OCI-LY7 (cell line): Measurements from ENCODE around the gene ARTN.

ENCODE experiments used
- CTCF ChIP-seq: fragments of 200-600 bp; sonication (generic); conservative IDR thresholded peaks from 2 replicates; pipeline ENCODE4 v1.5.1; 2014; ENCODE audit warnings: mild to moderate bottlenecking, antibody characterized with exemption, low read length, moderate library complexity, mixed read lengths
- EZH2phosphoT487 ChIP-seq: fragments of 200-600 bp; sonication (generic); IDR thresholded peaks from 2 replicates; pipeline ENCODE4 v1.6.1; 2018; ENCODE audit warnings: low read depth, borderline replicate concordance, mild to moderate bottlenecking, mixed run types, antibody characterized with exemption, low read length, moderate library complexity, mixed read lengths

GRCh38 chr1:43978264-43978550, 44.6 kb downstream of the ARTN start:
- TF ChIP-seq CTCF = no peak
- TF ChIP-seq EZH2phosphoT487 = no peak
